NB4 (cell line): Measurements from ENCODE around the gene C5AR2.
"Not testable (repeated sequence)": the region's sequence is repeated elsewhere in the genome, so short reads cannot be mapped to it uniquely, and the experiment has no call there.

Experiments
- DNase-seq: peaks from one replicate; pipeline ENCODE4 v3.0.0; 2010; ENCODE audit warnings: low read depth
- H3K4me3 ChIP-seq: one replicate; pipeline ENCODE4 v1.5.1; 2011; ENCODE audit warnings: mild to moderate bottlenecking, low read depth, low read length, moderate library complexity
- MAX ChIP-seq: IDR thresholded peaks from 2 replicates; pipeline ENCODE4 v1.6.1; 2011; ENCODE audit warnings: low read depth, low read length
- MYC ChIP-seq: IDR thresholded peaks from 2 replicates; pipeline ENCODE4 v1.6.1; 2011; ENCODE audit warnings: low read depth, low read length
- POLR2A ChIP-seq: IDR thresholded peaks from 2 replicates; pipeline ENCODE4 v1.6.1; 2011; ENCODE audit warnings: mild to moderate bottlenecking; ENCODE audit not compliant: insufficient read length; ENCODE audit errors: extremely low read depth
- TF ChIP-seq, protein P1 (sequence below): IDR thresholded peaks from one replicate; pipeline ENCODE4 v1.5.1; 2012; ENCODE audit warnings: low read depth, low read length

Gene C5AR2

DNA sequence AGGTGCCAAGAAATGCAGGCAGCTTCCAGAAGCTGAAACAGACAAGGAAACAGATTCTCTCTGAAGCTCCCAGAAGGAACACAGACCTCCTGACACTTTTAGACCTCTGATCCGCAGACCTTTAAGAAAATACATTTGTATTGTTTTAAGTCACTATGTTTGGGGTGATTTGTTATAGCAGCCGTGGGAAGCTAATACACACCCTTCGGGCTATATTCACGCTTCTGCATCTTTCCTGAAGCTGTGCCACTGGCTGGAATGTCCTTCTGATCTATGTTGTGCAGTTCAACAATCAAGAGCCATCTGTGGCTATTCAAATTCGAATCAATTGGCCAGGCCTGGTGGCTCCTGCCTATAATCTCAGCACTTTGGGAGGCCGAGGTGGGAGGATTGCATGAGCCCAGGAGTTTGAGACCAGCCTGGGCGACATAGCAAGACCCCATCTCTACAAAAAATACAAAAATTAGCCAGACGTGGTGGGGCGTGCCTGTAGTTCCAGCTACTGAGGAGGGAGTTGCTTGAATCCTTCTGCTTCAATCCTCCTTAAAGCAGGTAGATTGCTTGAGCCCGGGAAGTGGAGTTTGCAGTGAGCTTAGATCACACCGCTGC lies 11.3 kb downstream of the C5AR2 start:
- no peak for DNase-seq
- TF ChIP-seq POLR2A (no peak), MYC (no peak), MAX (no peak)
- TF ChIP-seq, protein P1, sequence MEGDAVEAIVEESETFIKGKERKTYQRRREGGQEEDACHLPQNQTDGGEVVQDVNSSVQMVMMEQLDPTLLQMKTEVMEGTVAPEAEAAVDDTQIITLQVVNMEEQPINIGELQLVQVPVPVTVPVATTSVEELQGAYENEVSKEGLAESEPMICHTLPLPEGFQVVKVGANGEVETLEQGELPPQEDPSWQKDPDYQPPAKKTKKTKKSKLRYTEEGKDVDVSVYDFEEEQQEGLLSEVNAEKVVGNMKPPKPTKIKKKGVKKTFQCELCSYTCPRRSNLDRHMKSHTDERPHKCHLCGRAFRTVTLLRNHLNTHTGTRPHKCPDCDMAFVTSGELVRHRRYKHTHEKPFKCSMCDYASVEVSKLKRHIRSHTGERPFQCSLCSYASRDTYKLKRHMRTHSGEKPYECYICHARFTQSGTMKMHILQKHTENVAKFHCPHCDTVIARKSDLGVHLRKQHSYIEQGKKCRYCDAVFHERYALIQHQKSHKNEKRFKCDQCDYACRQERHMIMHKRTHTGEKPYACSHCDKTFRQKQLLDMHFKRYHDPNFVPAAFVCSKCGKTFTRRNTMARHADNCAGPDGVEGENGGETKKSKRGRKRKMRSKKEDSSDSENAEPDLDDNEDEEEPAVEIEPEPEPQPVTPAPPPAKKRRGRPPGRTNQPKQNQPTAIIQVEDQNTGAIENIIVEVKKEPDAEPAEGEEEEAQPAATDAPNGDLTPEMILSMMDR = no peak
- no peak overlapping the region for H3K4me3 ChIP-seq

GRCh38 chr19:47344425-47344824 lies 12.4 kb downstream of the C5AR2 start:
- DNase-seq = no peak
- no peak overlapping the region for H3K4me3 ChIP-seq
- no peak for TF ChIP-seq MAX
- no peak for TF ChIP-seq MYC
- TF ChIP-seq POLR2A = no peak
- TF ChIP-seq, protein P1 = no peak

DNA sequence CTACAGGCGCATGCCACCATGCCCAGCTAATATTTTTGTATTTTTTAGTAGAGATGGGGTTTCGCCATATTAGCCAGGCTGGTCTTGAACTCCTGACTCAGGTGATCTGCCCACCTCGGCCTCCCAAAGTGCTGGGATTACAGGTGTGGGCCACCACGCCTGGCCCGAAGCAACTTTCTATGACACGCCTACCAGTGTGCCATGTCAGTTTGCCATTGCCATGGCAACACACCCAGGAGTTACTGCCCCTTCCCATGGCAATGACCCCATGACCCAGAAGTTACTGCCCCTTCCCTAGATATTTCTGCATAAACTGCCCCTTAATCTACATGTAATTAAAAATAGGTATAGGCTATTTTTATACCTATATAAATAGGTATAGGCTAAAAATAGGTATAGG lies 14.0 kb downstream of the C5AR2 start:
- DNase-seq, H3K4me3 ChIP-seq: not testable (repeated sequence)

- H3K4me3 ChIP-seq = peak within 1 kb of the TSS; percentile 77
- TF ChIP-seq, protein P1 = peak; percentile 100
- peak; percentile 98 for TF ChIP-seq POLR2A
- TF ChIP-seq MAX = peak; percentile 99
- TF ChIP-seq MYC = peak; percentile 100
- peak; percentile 100 for DNase-seq
Measured at GRCh38 chr19:47348819-47349795, 17.1 kb downstream of the C5AR2 start, which contains the start of gene DHX34. DHX34 (plus strand) TSS chr19:47349315; CDS start chr19:47353031, 3,716 bp downstream.

GRCh38 chr19:47350630-47351029 lies 18.7 kb downstream of the C5AR2 start:
- TF ChIP-seq MYC (no peak), MAX (no peak), POLR2A (no peak)
- TF ChIP-seq, protein P1 = no peak
- H3K4me3 ChIP-seq = no peak overlapping the region
- DNase-seq = no peak

DNA sequence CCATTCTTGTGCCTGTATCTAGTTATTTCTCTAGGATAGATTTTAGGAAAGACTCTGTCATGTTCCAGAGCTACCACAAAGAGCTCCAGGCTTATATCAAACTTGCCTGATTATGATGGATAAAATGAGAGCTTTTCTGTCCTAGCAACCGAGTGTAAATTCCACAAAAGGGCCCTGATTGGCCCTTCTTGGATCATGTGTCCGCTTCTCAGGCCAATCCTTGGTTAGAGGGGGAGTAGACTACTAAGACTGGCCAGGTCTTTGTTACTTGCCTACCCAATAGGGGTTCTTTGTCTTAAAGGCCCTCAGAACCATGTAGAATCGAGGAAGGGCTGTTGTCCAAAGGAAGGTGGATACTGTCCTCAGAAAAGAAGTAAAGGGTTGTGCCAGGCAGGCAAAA lies 19.6 kb downstream of the C5AR2 start:
- peak; percentile 77 for DNase-seq
- H3K4me3 ChIP-seq = no peak overlapping the region
- TF ChIP-seq, protein P1 = no peak
- 0 out of 2 replicates have a peak, but pooled peaks have one; percentile 22 for TF ChIP-seq MYC
- no peak for TF ChIP-seq POLR2A
- TF ChIP-seq MAX = peak; percentile 74
